Measurements from ENCODE around the gene MT4. TPM values are rescaled to one million over a fixed set of nuclear protein-coding genes. Genes with fewer than 3 reads are reported as not detected.

The MT4 gene
- polyA plus RNA-seq, 4 donors: not detected

- DNase-seq (ENCODE audit: low read depth in 4 of 4, low spot score in 3 of 4): no peak
Measured at GRCh38 chr16:56600398-56600999, 35.6 kb downstream of the MT4 start.

DNA sequence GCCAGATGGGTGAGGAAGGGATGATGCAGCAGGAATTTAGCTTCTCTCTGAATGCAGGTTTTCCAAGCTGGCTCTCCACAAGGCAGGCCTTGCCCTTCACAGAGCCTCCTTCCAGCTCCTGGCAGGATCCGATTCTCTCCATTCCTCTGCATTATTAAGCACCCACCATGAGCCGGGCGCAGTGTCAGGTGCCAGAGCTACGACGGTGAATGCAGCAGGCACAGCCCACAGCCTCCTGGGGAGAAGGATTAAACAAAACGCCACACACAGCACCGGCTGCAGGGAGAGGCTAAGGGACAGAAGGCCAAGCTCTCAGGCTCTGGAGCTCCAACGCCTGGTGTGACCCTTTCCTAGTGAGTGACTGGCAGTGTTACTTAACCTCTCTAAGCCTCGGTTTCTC, 36.5 kb downstream of the MT4 start:
- no peak for DNase-seq (ENCODE audit: low read depth in 4 of 4, low spot score in 3 of 4)

- no peak for DNase-seq (ENCODE audit: low read depth in 4 of 4, low spot score in 3 of 4)
Measured at GRCh38 chr16:56603589-56603988, 38.7 kb downstream of the MT4 start.

DNA sequence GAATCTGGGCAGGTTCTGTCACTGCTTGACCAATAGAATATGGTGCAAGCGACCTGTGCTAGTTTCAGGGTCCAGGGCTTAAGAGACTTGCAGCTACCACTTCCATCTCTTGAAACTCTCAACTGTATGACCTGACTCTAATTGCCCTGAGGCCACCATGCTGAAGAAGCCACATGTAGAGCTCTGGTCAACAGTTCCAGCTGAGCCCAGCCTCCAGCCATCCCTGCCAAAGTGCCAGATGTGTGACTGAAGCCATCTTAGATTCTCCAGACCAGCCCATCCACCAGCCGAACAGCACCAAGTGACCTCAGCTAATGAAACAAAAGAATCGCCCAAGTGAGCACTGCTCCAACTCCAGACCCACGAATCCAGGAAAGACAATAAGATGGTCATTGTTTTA, 40.1 kb downstream of the MT4 start:
- DNase-seq (ENCODE audit: low read depth in 4 of 4, low spot score in 3 of 4): no peak

- DNase-seq (ENCODE audit: low read depth in 4 of 4, low spot score in 3 of 4): no peak
Measured at GRCh38 chr16:56605475-56605874, 40.6 kb downstream of the MT4 start.

GRCh38 chr16:56606071-56606475, 41.2 kb downstream of the MT4 start:
- no peak for DNase-seq (ENCODE audit: low read depth in 4 of 4, low spot score in 3 of 4)

DNA sequence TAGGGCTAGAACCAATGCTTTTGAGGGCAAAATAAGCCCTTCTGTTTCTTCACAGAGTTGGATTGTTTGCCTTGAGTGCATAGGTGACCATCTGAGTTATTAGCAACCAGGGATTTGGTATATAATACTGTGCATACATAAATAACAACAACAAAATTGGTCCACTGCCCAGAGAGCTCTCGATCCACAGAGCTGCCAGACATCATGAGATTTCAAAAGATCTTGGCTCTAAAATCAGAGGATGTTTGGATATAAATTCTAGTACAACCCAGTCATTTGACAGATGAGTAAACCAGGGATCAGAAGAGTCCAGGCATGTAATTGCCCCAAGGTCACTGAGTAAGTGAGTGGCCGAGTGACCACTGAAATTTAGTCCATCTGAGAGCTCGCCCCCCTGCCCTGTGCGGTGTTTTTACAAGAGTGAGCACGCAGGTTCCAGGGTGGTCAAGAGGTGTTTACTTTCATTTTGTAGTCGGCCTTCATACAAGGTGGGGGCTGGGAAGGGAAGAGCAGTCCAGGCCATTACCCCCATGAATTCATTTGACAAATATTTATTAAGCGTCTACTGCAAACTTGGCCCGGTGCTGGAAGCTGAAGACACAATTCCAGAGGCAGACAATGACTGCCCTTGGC, 41.7 kb downstream of the MT4 start:
- no peak for DNase-seq (ENCODE audit: low read depth in 4 of 4, low spot score in 3 of 4)

DNA sequence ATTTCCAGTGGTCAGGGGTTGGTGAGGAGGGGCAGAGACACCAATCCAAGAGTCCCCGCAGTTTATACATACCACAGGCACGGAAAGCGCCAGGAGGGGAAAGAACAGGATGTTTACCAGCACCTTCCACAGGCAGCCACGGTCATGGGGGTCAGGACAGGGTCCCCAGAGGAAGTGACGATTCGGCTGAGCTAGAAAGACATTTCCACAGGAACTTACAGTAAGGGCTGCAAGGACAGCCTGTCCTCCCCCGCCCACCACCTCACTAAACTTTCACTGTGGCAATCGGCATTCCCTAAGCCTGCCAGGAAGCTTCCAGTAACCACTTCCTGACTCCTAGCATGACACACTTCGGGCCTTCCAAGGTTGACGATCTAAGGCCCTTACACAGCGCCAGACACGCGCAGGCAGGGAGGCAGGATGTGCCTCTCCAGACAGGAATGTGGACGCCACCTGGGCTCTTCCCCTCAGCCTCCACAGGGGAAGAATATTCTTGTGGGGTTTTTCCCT, 42.3 kb downstream of the MT4 start:
- no peak for DNase-seq (ENCODE audit: low read depth in 4 of 4, low spot score in 3 of 4)

DNA sequence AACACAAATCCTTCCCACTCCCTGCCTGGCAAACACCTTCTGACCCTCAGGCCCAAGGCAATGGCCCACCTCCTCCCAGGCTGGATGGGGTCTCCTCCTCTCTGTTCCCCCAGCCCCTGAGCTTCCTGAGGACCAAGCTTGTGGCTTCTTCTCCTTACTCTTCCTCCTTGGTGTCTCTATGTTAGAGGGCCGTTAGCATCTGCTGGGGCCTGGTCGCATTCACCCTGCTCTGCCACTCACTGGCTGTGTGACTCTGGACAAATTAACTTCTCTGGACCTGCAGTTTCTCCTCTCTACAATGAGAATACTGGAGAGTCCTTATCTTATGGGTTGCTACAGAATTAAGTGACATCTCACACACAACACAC, 42.8 kb downstream of the MT4 start:
- no peak for DNase-seq (ENCODE audit: low read depth in 4 of 4, low spot score in 3 of 4)

GRCh38 chr16:56608043-56608875, 43.4 kb downstream of the MT4 start, which contains the start of gene MT2A:
Gene MT2A (plus strand): TSS chr16:56608584. CDS start chr16:56608656, 72 bp downstream.
- peak; percentile 66 to 82 (median 76) for DNase-seq (ENCODE audit: low read depth in 4 of 4, low spot score in 3 of 4)

DNA sequence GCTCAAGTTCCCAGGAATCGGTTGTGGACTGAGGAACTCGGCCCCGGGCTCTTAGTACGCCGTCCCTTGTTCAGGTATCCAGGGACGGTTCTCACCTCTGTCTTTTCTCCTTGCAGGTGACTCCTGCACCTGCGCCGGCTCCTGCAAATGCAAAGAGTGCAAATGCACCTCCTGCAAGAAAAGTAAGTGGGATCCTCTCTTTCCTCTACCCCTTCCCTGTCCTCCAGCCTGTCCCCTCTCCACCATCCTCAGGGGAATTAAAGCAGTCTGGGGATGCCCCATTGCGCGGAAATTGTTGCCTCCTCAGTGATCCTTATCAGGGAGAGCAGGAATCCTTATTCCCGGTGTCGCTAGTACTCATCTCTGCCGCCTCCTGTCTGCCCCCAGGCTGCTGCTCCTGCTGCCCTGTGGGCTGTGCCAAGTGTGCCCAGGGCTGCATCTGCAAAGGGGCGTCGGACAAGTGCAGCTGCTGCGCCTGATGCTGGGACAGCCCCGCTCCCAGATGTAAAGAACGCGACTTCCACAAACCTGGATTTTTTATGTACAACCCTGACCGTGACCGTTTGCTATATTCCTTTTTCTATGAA, 44.1 kb downstream of the MT4 start:
- DNase-seq (ENCODE audit: low read depth in 4 of 4, low spot score in 3 of 4): no peak

- peak in 1 of 4 donors; percentile 61 for DNase-seq (ENCODE audit: low read depth in 4 of 4, low spot score in 3 of 4)
Measured at GRCh38 chr16:56609463-56609921, 44.6 kb downstream of the MT4 start.

- DNase-seq (ENCODE audit: low read depth in 4 of 4, low spot score in 3 of 4): no peak
Measured at GRCh38 chr16:56610017-56610608, 45.2 kb downstream of the MT4 start.

DNA sequence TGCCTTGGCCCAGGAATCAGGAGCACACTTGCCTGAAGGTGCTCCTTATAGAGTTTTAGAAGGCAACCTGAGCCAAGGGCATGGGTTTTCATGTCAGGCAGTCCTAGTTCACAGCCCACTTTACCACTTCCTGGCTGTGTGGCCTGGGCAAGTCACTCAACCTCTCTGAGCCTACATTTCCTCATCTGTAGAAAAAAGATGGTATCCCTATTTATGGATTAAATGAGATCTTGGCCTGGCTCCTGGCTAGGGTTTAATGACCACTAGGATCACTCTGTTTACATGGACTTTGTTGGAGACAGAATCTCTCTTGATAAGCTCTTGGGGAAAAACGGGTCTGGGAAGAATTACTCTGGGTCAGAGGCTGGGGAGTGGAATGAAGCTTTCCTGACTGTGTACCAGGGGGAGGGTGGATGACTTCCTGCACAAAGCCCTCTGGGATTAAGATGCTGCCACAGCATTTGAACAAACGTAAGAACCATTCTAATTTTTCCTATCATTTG, 45.8 kb downstream of the MT4 start:
- DNase-seq (ENCODE audit: low read depth in 4 of 4, low spot score in 3 of 4): no peak

DNA sequence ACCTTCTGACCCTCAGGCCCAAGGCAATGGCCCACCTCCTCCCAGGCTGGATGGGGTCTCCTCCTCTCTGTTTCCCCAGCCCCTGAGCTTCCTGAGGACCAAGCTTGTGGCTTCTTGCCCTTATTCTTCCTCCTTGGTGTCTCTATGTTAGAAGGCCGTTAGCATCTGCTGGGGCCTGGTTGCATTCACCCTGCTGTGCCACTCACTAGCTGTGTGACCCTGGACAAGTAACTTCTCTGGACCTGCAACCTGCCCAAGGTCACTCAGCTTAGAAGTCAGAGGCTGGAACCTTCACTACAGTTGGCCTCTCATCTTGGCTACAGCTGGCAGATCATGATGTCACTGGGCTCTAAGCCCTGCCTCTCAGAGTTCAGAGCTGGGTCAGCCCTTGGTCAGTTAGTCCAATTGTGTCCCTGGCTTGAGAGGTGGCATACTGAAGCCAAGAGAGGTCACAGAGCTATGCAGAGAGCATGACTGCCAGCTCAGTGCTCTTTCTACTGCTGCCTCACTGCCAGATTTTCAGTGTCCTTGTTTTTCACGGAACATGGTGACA, 46.5 kb downstream of the MT4 start:
- no peak for DNase-seq (ENCODE audit: low read depth in 4 of 4, low spot score in 3 of 4)

DNA sequence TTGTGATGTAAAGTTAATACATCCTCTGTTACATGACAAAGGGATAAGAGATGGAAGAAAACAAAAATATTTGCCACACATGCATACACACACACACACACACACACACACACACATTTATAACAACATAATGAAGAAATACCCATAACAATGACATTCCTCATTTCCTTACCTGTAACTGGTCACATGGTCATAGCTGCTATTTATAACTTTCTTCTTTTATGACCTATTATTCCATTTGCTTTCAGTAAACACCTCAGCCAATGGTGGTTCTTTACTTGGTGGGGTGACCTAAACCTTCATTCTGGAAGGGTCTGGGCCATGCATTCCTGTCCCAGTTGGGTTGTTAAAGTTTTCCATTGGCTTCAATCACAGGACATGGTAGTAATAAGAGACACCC, 48.8 kb downstream of the MT4 start:
- no peak for DNase-seq (ENCODE audit: low read depth in 4 of 4, low spot score in 3 of 4)

GRCh38 chr16:56614549-56614991, 49.7 kb downstream of the MT4 start:
- DNase-seq (ENCODE audit: low read depth in 4 of 4, low spot score in 3 of 4): no peak

GRCh38 chr16:56615353-56615752, 50.5 kb downstream of the MT4 start:
- DNase-seq (ENCODE audit: low read depth in 4 of 4, low spot score in 3 of 4): no peak

DNA sequence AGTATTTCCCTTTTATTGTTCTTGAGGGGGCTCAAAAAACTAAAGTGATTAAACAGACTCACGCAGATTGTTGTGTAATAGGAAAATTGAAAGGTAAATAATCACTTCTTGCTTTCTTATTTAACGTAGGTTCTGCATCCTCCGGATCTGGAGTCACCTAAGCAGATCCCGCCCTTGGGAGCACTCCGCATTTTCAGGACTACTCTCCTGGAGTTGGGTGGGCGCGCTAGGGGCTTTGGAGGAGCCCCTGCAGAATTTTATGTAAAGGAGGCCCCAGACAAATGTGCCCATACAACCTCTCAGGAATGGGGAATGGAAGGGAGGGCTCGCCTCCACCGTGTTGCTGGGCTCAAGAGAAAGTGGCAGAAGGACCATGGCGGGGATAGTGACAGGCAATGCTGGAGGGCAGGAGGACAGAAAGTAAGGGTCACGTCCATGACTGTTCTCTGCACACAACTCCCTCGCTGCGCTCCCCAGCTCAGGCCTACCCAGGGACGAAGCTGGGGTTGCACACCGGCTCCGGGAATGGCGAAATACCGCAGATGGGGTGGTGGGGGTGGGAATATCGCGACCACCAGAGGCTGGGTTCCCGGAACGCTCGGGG, 51.8 kb downstream of the MT4 start:
- DNase-seq (ENCODE audit: low read depth in 4 of 4, low spot score in 3 of 4): no peak

Data from left renal pelvis (tissue), 4 donors.